IPS-NIHi11 (cell line): Measurements from ENCODE around the gene CCDC3.

Source experiments
- DNase-seq: peaks from one replicate; pipeline ENCODE4 v3.0.0; 2012; ENCODE audit warnings: mixed read lengths, low spot score

Gene CCDC3

GRCh38 chr10:12961416-12962205 lies 39.9 kb downstream of the CCDC3 start:
- no peak for DNase-seq

GRCh38 chr10:12960941-12961340 lies 40.6 kb downstream of the CCDC3 start:
- no peak for DNase-seq

- no peak for DNase-seq
Measured at GRCh38 chr10:12960334-12960898, 41.1 kb downstream of the CCDC3 start.

GRCh38 chr10:12958546-12959110 lies 42.9 kb downstream of the CCDC3 start:
- no peak for DNase-seq

GRCh38 chr10:12957081-12957480 lies 44.4 kb downstream of the CCDC3 start:
- no peak for DNase-seq

- DNase-seq = no peak
Measured at GRCh38 chr10:12954866-12955265, 46.6 kb downstream of the CCDC3 start.

- DNase-seq = no peak
Measured at GRCh38 chr10:12950583-12951128, 50.9 kb downstream of the CCDC3 start.

- DNase-seq = peak; percentile 21
Measured at GRCh38 chr10:12949248-12949647, 52.3 kb downstream of the CCDC3 start.

- DNase-seq = no peak
Measured at GRCh38 chr10:12947741-12948140, 53.8 kb downstream of the CCDC3 start.

- DNase-seq = no peak
Measured at GRCh38 chr10:12946372-12946771, 55.1 kb downstream of the CCDC3 start.

GRCh38 chr10:12945690-12946359 lies 55.7 kb downstream of the CCDC3 start:
- no peak for DNase-seq

GRCh38 chr10:12944931-12945330 lies 56.6 kb downstream of the CCDC3 start:
- DNase-seq = no peak

- no peak for DNase-seq
Measured at GRCh38 chr10:12943425-12943824, 58.1 kb downstream of the CCDC3 start.

GRCh38 chr10:12941966-12942365 lies 59.5 kb downstream of the CCDC3 start:
- DNase-seq = no peak

GRCh38 chr10:12940791-12941190 lies 60.7 kb downstream of the CCDC3 start:
- DNase-seq = no peak

GRCh38 chr10:12938271-12938670 lies 63.2 kb downstream of the CCDC3 start:
- no peak for DNase-seq

GRCh38 chr10:12937527-12937926 lies 64.0 kb downstream of the CCDC3 start:
- DNase-seq = no peak

GRCh38 chr10:12934777-12935176 lies 66.7 kb downstream of the CCDC3 start:
- DNase-seq = no peak

- no peak for DNase-seq
Measured at GRCh38 chr10:12929381-12929780, 72.1 kb downstream of the CCDC3 start.

- no peak for DNase-seq
Measured at GRCh38 chr10:12928571-12928970, 72.9 kb downstream of the CCDC3 start.

GRCh38 chr10:12927896-12928295 lies 73.6 kb downstream of the CCDC3 start:
- DNase-seq = no peak

- no peak for DNase-seq
Measured at GRCh38 chr10:12925845-12926244, 75.7 kb downstream of the CCDC3 start.

- no peak for DNase-seq
Measured at GRCh38 chr10:12924911-12925310, 76.6 kb downstream of the CCDC3 start.
